ENCODE data around the gene CTU1.
A peak's percentile ranks its signal among the peaks of the same experiment; 100 is the strongest.

Gene CTU1

GRCh38 chr19:51065221-51065960, 42.8 kb downstream of the CTU1 start:
- Mint-ChIP-seq H3K27ac (no peak overlapping the region), H3K4me3 (peak overlapping the region; percentile 10), H3K4me1 (ENCODE audit: low read depth) (peaks cover 3% of the 10 kb centered on the region), H3K9me3 (peaks cover 5% of the 10 kb centered on the region), H3K27me3 (peaks cover 54% of the 10 kb centered on the region), H3K36me3 (ENCODE audit: low read depth) (no peaks in the 10 kb centered on the region)

- H3K27ac Mint-ChIP-seq, result no peak within 1 kb of the TSS
- H3K27me3 Mint-ChIP-seq, result peaks cover 54% of the 10 kb centered on the region
- peaks cover 3% of the 10 kb centered on the region for H3K4me1 Mint-ChIP-seq (ENCODE audit: low read depth)
- H3K9me3 Mint-ChIP-seq, result peaks cover 5% of the 10 kb centered on the region
- no peaks in the 10 kb centered on the region for H3K36me3 Mint-ChIP-seq (ENCODE audit: low read depth)
- peak within 1 kb of the TSS; percentile 10 for H3K4me3 Mint-ChIP-seq
Observed at GRCh38 chr19:51064534-51065220, 43.5 kb downstream of the CTU1 start, which contains the start of gene KLK13. TSS of gene KLK13 (minus strand) at chr19:51065092. CDS start at chr19:51065067, 25 bp downstream.

GRCh38 chr19:51063664-51064063, 44.5 kb downstream of the CTU1 start:
- Mint-ChIP-seq H3K9me3 (peaks cover 5% of the 10 kb centered on the region), H3K27ac (no peak overlapping the region), H3K4me3 (no peak overlapping the region), H3K36me3 (ENCODE audit: low read depth) (no peaks in the 10 kb centered on the region), H3K4me1 (ENCODE audit: low read depth) (peaks cover 3% of the 10 kb centered on the region), H3K27me3 (peaks cover 54% of the 10 kb centered on the region)

- Mint-ChIP-seq H3K9me3 (peaks cover 5% of the 10 kb centered on the region), H3K27me3 (peaks cover 40% of the 10 kb centered on the region), H3K27ac (no peak overlapping the region), H3K36me3 (ENCODE audit: low read depth) (no peaks in the 10 kb centered on the region), H3K4me1 (ENCODE audit: low read depth) (peaks cover 3% of the 10 kb centered on the region), H3K4me3 (no peak overlapping the region)
Observed at GRCh38 chr19:51060973-51061372, 47.2 kb downstream of the CTU1 start.

GRCh38 chr19:51060336-51060735, 47.9 kb downstream of the CTU1 start:
- Mint-ChIP-seq H3K27me3 (peaks cover 40% of the 10 kb centered on the region), H3K27ac (no peak overlapping the region), H3K4me1 (ENCODE audit: low read depth) (peaks cover 3% of the 10 kb centered on the region)

GRCh38 chr19:51059715-51060114, 48.5 kb downstream of the CTU1 start:
- peaks cover 39% of the 10 kb centered on the region for H3K27me3 Mint-ChIP-seq
- H3K9me3 Mint-ChIP-seq, result peaks cover 5% of the 10 kb centered on the region
- no peaks in the 10 kb centered on the region for H3K36me3 Mint-ChIP-seq (ENCODE audit: low read depth)
- no peaks in the 10 kb centered on the region for H3K4me1 Mint-ChIP-seq (ENCODE audit: low read depth)
- no peak overlapping the region for H3K27ac Mint-ChIP-seq
- no peak overlapping the region for H3K4me3 Mint-ChIP-seq

More at GRCh38 chr19:51060336-51060735, 47.9 kb downstream of the CTU1 start:
- no peak overlapping the region for H3K4me3 Mint-ChIP-seq
- no peaks in the 10 kb centered on the region for H3K36me3 Mint-ChIP-seq (ENCODE audit: low read depth)
- peaks cover 5% of the 10 kb centered on the region for H3K9me3 Mint-ChIP-seq

DNA sequence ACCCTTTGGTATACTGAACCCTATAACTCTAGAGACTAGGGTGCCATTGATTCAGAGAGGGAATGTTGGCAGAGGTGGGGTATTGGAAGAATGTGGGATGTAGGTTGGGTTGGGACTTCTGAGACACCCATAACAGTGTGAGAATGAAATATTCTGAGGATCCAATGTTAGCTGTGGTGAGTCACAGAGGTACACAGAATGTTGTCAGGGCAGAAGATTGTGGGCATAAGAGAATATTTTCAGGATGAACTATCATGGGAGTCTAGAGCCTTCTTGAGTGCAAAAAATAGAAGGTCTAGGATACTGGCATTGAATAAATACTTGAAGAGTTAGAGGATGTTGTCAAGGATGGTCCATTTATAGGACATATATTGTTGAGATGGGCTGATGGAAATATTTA, 52.3 kb downstream of the CTU1 start:
- Mint-ChIP-seq H3K4me3 (no peak overlapping the region), H3K27me3 (peaks cover 27% of the 10 kb centered on the region)

More for the DNA sequence above, 52.3 kb downstream of the CTU1 start:
- H3K36me3 Mint-ChIP-seq (ENCODE audit: low read depth), result no peaks in the 10 kb centered on the region
- no peaks in the 10 kb centered on the region for H3K9me3 Mint-ChIP-seq
- H3K4me1 Mint-ChIP-seq (ENCODE audit: low read depth), result no peaks in the 10 kb centered on the region
- no peak overlapping the region for H3K27ac Mint-ChIP-seq

Data from stimulated activated naive CD8-positive, alpha-beta T cell treated with anti-CD3 and anti-CD28 coated beads, Interleukin-15, Interleukin-2, amounts not matched to agents 100 ng/mL and 50 ng/mL, for 24 hours (primary cell).